Breast epithelium (tissue), 3 donors: Measurements from ENCODE around the gene NECTIN2.

Experiments
- CTCF ChIP-seq, 3 donors: fragments of 450-650 bp; IDR thresholded peaks; one replicate each; pipeline ENCODE4 v1.5.1; 2016 to 2017; ENCODE audit warnings: antibody characterized with exemption in 3 of 3, mild to moderate bottlenecking in 3 of 3, moderate library complexity in 3 of 3
- POLR2A ChIP-seq: fragments of 450-650 bp; IDR thresholded peaks from one replicate; pipeline ENCODE4 v1.6.1; 2016; ENCODE audit warnings: antibody characterized with exemption, mild to moderate bottlenecking, moderate library complexity
- POLR2AphosphoS5 ChIP-seq, 3 donors: sonication (generic); formaldehyde crosslinking; IDR thresholded peaks; one replicate each; pipeline ENCODE4 v1.6.1; 2017; ENCODE audit warnings: antibody characterized with exemption in 3 of 3

DNA sequence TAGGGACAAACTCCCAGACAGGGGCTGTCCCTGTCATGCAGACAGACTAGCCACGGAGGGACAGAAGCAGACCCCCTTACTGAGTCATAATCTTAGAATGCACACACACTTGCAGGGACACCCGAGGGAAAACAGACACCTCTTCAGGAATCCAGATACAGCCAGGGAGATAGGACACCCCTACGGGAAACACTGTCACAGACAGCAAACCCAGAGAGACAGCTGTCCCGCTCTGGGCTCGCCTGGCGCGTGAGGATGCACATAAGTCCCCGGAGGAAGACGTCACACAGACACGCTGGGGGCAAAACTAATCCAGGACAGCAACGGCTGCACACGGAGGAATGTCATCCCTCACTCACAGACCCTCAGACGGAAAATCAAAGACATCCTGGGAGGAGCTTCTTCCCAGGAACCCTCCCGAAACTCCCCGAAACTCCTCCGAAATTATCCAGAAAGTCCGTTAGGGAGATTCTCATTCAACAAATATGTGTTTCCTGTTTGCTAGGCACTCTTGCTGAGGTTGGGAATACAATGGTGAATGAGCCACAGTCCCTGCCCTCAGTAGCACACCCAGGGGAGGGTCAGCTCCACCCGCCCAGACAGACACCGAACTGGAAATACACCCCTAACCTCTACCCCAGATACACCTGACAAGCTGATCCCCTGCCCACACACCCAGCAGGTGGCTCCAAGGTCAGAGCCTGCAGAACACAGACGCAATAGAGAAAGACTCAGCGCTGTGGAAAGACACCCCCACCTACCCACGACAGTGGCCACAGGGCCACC is 29.8 kb downstream of the NECTIN2 start:
- TF ChIP-seq CTCF (IDR thresholded peaks at IDR 0.05) (no peak), POLR2A (no peak), POLR2AphosphoS5 (IDR thresholded peaks at IDR 0.05) (no peak)
